GM23338 (cell line): ENCODE data around the gene NRAS. TPM values are rescaled to one million over a fixed set of nuclear protein-coding genes. Genes with fewer than 3 reads are reported as not detected.

Experiments used
- ATAC-seq: fragments of 200-7000 bp; cut with Tn5 transposase; 3 replicates; pipeline ENCODE4 v1.9.1; 2020
- DNase-seq: peaks from one replicate; pipeline ENCODE4 v3.0.0-alpha.2; 2015; ENCODE audit warnings: low spot score
- H2AFZ ChIP-seq: fragments of 200-600 bp; sonication (generic); 2 replicates; pipeline ENCODE4 v1.8.0; 2016; ENCODE audit warnings: antibody characterized with exemption, mild to moderate bottlenecking, moderate library complexity
- H3F3A ChIP-seq: fragments of 200-600 bp; sonication (generic); replicated peaks from 2 replicates; pipeline ENCODE4 v1.8.0; 2017; ENCODE audit warnings: antibody characterized with exemption, mixed run types, low read depth
- H3K27ac ChIP-seq: fragments of 200-600 bp; sonication (generic); 2 replicates; pipeline ENCODE4 v1.6.1; 2016; ENCODE audit warnings: low read depth
- H3K27me3 ChIP-seq: fragments of 200-600 bp; sonication (generic); 2 replicates; pipeline ENCODE4 v1.8.0; 2016; ENCODE audit warnings: mild to moderate bottlenecking, mixed run types, moderate library complexity; ENCODE audit not compliant: insufficient read depth
- H3K36me3 ChIP-seq: fragments of 200-600 bp; sonication (generic); 2 replicates; pipeline ENCODE4 v1.8.0; 2016; ENCODE audit warnings: mild to moderate bottlenecking; ENCODE audit not compliant: insufficient read depth
- H3K4me1 ChIP-seq: fragments of 200-600 bp; sonication (generic); 2 replicates; pipeline ENCODE4 v1.8.0; 2016; ENCODE audit warnings: mild to moderate bottlenecking, moderate library complexity; ENCODE audit not compliant: insufficient read depth
- H3K4me2 ChIP-seq: fragments of 200-600 bp; sonication (generic); 2 replicates; pipeline ENCODE4 v1.7.1; 2017; ENCODE audit warnings: mixed run types
- H3K4me3 ChIP-seq: fragments of 200-600 bp; sonication (generic); 2 replicates; pipeline ENCODE4 v1.6.1; 2016; ENCODE audit warnings: mixed run types
- H3K79me2 ChIP-seq: fragments of 200-600 bp; sonication (generic); replicated peaks from 2 replicates; pipeline ENCODE4 v1.8.0; 2017; ENCODE audit warnings: mild to moderate bottlenecking; ENCODE audit not compliant: insufficient read depth
- H3K9me2 ChIP-seq: fragments of 200-600 bp; sonication (generic); 2 replicates; pipeline ENCODE4 v1.8.0; 2017; ENCODE audit not compliant: insufficient read depth
- H4K20me1 ChIP-seq: fragments of 200-600 bp; sonication (generic); replicated peaks from 2 replicates; pipeline ENCODE4 v1.8.0; 2017; ENCODE audit warnings: mild to moderate bottlenecking; ENCODE audit not compliant: insufficient read depth
- H3K27ac Mint-ChIP-seq: 2 replicates; pipeline ENCODE4 v1.8.0; 2020; ENCODE audit warnings: inconsistent platforms, mild to moderate bottlenecking, moderate library complexity, mixed read lengths
- H3K27me3 Mint-ChIP-seq: 3 replicates; pipeline ENCODE4 v1.8.0; 2022; ENCODE audit warnings: low read depth, mild to moderate bottlenecking, moderate library complexity, mixed read lengths, inconsistent platforms; ENCODE audit not compliant: insufficient read depth, poor library complexity
- H3K36me3 Mint-ChIP-seq: 3 replicates; pipeline ENCODE4 v1.8.0; 2021; ENCODE audit warnings: low read depth, mild to moderate bottlenecking, inconsistent platforms, moderate library complexity, mixed read lengths
- H3K4me1 Mint-ChIP-seq: 3 replicates; pipeline ENCODE4 v1.8.0; 2020; ENCODE audit warnings: mild to moderate bottlenecking, inconsistent platforms, mixed read lengths
- H3K4me3 Mint-ChIP-seq: 3 replicates; pipeline ENCODE4 v1.8.0; 2021; ENCODE audit warnings: moderate library complexity, mild to moderate bottlenecking, inconsistent platforms, mixed read lengths
- H3K9me3 Mint-ChIP-seq: 3 replicates; pipeline ENCODE4 v1.8.0; 2020; ENCODE audit warnings: moderate library complexity, mild to moderate bottlenecking, inconsistent platforms, mixed read lengths
- CTCF ChIP-seq, 2 experiments: fragments of 200-600 bp in 1 of 2; sonication (generic) in 1 of 2; conservative IDR thresholded peaks; 2 replicates each; pipeline versions ENCODE4 v1.5.1 to v1.6.1; 2016 to 2017; ENCODE audit warnings: antibody characterized with exemption in 2 of 2, low read depth in 2 of 2, mild to moderate bottlenecking in 2 of 2, moderate library complexity in 1 of 2
- ETS1 ChIP-seq: IDR thresholded peaks from 2 replicates; pipeline ENCODE4 v1.6.1; 2016; ENCODE audit warnings: antibody characterized with exemption
- EZH2 ChIP-seq: fragments of 200-600 bp; sonication (generic); IDR thresholded peaks from one replicate; pipeline ENCODE4 v1.8.0; 2017; ENCODE audit warnings: antibody characterized with exemption, mild to moderate bottlenecking, low read depth; ENCODE audit not compliant: unreplicated experiment
- EZH2phosphoT487 ChIP-seq: fragments of 200-600 bp; sonication (generic); IDR thresholded peaks from one replicate; pipeline ENCODE4 v1.8.1; 2018; ENCODE audit warnings: antibody characterized with exemption; ENCODE audit not compliant: unreplicated experiment
- JUNB ChIP-seq: IDR thresholded peaks from one replicate; pipeline ENCODE4 v1.6.1; 2016; ENCODE audit warnings: antibody characterized with exemption; ENCODE audit not compliant: unreplicated experiment
- NANOG ChIP-seq: IDR thresholded peaks from 2 replicates; pipeline ENCODE4 v1.6.1; 2016; ENCODE audit warnings: antibody characterized with exemption, borderline replicate concordance
- POLR2AphosphoS5 ChIP-seq: IDR thresholded peaks from 2 replicates; pipeline ENCODE4 v1.6.1; 2016; ENCODE audit warnings: antibody characterized with exemption, low read depth
- STAT1 ChIP-seq: IDR thresholded peaks from one replicate; pipeline ENCODE4 v1.6.1; 2016; ENCODE audit warnings: antibody characterized with exemption; ENCODE audit not compliant: unreplicated experiment
- ZNF114 ChIP-seq: fragments of 250-450 bp; sonication (Bioruptor Pico); IDR thresholded peaks from 2 replicates; pipeline ENCODE4 v1.5.0; 2020; ENCODE audit warnings: mild to moderate bottlenecking, moderate library complexity
- ZNF462 ChIP-seq: fragments of 250-450 bp; sonication (Bioruptor Pico); IDR thresholded peaks from 2 replicates; pipeline ENCODE4 v1.5.0; 2020; ENCODE audit warnings: mild to moderate bottlenecking, moderate library complexity
- polyA plus RNA-seq: library from polyadenylated mRNA; unstranded; fragments of >200 nt; fragmentation: Nextera tagmentation; extraction: Ambion mirVana; gene quantifications from 2 replicates; pipeline ENCODE4 v1.2.1, GENCODE V29; 2016
- total RNA-seq: library from RNA; depleted of rRNA; stranded (reverse); fragments of >200 nt; shearing (Covaris generic); gene quantifications from 2 replicates; pipeline ENCODE4 v1.2.3, GENCODE V29; 2014

NRAS gene
- total and polyA plus RNA-seq, 2 experiments from 2014 or later: 22.3 to 83.2 TPM

GRCh38 chr1:114707604-114708003 lies 9.0 kb downstream of the NRAS start:
- Histone ChIP-seq H3K79me2 (no peaks in the 10 kb centered on the region; the same call in 1 of the 2 replicates), H3K36me3 (peaks cover 36% of the 10 kb centered on the region), H3F3A (no peaks in the 10 kb centered on the region), H3K4me3 (no peak overlapping the region), H3K4me1 (no peaks in the 10 kb centered on the region), H3K4me2 (no peak overlapping the region), H2AFZ (no peak overlapping the region), H4K20me1 (no peaks in the 10 kb centered on the region; the same call in 1 of the 2 replicates), H3K27me3 (no peaks in the 10 kb centered on the region), H3K9me2 (no peaks in the 10 kb centered on the region), H3K27ac (no peak overlapping the region)
- ATAC-seq (no peak), DNase-seq (no peak)
- no peaks in the 10 kb centered on the region for H3K9me3 Mint-ChIP-seq
- no peak overlapping the region for H3K27ac Mint-ChIP-seq
- peaks cover 42% of the 10 kb centered on the region for H3K36me3 Mint-ChIP-seq
- peaks cover 4% of the 10 kb centered on the region for H3K27me3 Mint-ChIP-seq
- H3K4me3 Mint-ChIP-seq: no peak overlapping the region
- H3K4me1 Mint-ChIP-seq: no peaks in the 10 kb centered on the region
- TF ChIP-seq CTCF (conservative IDR thresholded peaks at IDR 0.05; ENCODE audit: low read depth in 2 of 2): no peak
- TF ChIP-seq EZH2: no peak
- no peak for TF ChIP-seq POLR2AphosphoS5
- no peak for TF ChIP-seq STAT1
- no peak for TF ChIP-seq ZNF114 (CRISPR knock-in tag)
- TF ChIP-seq EZH2phosphoT487: no peak
- no peak for TF ChIP-seq ETS1
- no peak for TF ChIP-seq JUNB
- TF ChIP-seq ZNF462 (CRISPR knock-in tag): no peak
- TF ChIP-seq NANOG: no peak
